ENCODE measurements around the gene ECI2.

DNA sequence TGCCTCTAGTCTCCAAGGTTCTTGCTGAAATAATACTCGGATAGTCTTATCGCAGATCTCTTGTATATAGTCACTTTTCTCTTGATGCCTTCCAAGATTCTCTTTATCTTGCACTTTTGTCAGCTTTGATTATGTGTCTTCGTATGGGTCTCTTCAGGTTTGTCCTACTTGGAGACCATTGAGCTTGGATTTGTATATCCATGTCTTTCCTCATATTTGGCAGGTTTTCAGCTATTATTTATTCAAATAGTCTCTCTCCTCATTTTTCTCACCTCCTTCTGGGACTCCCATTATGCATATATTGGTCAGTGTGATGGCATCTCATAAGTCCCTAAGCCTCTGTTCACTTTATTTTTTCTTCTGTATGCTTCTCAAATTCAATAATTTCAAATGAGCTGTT lies 23.0 kb downstream of the ECI2 start:
- TF ChIP-seq CTCF (IDR thresholded peaks at IDR 0.05) (no peak), POLR2A (IDR thresholded peaks at IDR 0.05) (no peak)

All from breast epithelium (tissue), 3 donors.